Thyroid gland (tissue), 4 donors: Measurements from ENCODE around the gene MAP3K9.

Experiments used
- POLR2A ChIP-seq, 2 donors: fragments of 450-650 bp; IDR thresholded peaks; one replicate each; pipeline ENCODE4 v1.6.1; 2017; ENCODE audit warnings: antibody characterized with exemption in 2 of 2, mild to moderate bottlenecking in 2 of 2, moderate library complexity in 1 of 2
- TF ChIP-seq, protein P1 (sequence below), 6 experiments: fragments of 200-600 bp in 3 of 6; fragments of 450-650 bp in 3 of 6; sonication (generic) in 3 of 6; IDR thresholded peaks; one replicate each; pipeline ENCODE4 v1.5.1; 2016 to 2019; ENCODE audit warnings: antibody characterized with exemption in 6 of 6, mild to moderate bottlenecking in 2 of 6, inconsistent platforms in 1 of 6, moderate library complexity in 1 of 6

DNA sequence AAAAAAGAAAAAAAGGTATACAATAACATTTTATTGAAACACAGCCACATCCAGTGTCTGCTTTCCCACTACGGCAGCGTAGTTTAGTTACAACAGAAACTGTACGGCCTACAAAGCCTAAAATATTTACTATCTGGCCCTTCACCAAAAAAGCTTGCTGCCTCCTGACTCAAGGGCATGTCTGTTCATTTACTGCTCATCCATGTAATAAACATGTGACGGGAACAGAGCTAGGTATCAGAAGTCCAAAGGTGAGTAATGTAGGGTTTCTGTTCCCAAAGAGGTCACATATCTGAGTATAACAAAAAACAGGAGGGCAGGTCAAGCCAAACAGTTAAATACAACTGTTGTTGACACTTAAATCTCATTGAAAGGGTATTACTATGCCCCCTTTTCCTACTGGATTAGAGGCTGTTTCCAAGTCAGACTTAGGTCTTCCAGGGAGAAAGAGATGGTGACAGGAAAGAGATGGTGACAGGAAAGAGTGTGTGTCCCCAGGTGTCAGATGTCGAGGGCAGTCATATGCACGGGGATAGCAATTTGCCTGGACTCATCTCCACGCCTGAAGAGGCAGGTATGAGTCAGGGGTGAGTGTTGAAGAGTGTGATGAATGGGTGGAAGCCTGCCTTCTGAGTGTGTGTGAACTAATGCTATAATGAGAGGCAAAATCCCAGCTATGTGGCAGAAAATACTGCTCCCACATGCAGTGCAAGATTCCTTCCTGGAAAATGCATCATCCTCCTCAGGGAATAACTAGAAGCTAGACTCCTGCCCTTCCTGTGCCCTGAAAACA is 77.7 kb downstream of the MAP3K9 start:
- TF ChIP-seq POLR2A (IDR thresholded peaks at IDR 0.05): no peak
- TF ChIP-seq, protein P1, sequence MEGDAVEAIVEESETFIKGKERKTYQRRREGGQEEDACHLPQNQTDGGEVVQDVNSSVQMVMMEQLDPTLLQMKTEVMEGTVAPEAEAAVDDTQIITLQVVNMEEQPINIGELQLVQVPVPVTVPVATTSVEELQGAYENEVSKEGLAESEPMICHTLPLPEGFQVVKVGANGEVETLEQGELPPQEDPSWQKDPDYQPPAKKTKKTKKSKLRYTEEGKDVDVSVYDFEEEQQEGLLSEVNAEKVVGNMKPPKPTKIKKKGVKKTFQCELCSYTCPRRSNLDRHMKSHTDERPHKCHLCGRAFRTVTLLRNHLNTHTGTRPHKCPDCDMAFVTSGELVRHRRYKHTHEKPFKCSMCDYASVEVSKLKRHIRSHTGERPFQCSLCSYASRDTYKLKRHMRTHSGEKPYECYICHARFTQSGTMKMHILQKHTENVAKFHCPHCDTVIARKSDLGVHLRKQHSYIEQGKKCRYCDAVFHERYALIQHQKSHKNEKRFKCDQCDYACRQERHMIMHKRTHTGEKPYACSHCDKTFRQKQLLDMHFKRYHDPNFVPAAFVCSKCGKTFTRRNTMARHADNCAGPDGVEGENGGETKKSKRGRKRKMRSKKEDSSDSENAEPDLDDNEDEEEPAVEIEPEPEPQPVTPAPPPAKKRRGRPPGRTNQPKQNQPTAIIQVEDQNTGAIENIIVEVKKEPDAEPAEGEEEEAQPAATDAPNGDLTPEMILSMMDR (IDR thresholded peaks at IDR 0.05): no peak
